ENCODE measurements around the gene NGF.

The NGF gene

GRCh38 chr1:115337276-115337632 is 795 bp downstream of the NGF start:
- no peak for DNase-seq (ENCODE audit: low read depth)
- H3K4me3 ChIP-seq (ENCODE audit: low read depth, low read length): peak overlapping the region; percentile 83
- TF ChIP-seq CTCF (IDR thresholded peaks at IDR 0.05; ENCODE audit: low read depth, low read length, missing control alignments): no peak
- in situ Hi-C loops (cut with HindIII; ENCODE audit: low sequenced_read_pairs): no loop called here

- H3K4me3 ChIP-seq (ENCODE audit: low read depth, low read length): peak overlapping the region; percentile 83
- no peak for TF ChIP-seq CTCF (IDR thresholded peaks at IDR 0.05; ENCODE audit: low read depth, low read length, missing control alignments)
- no peak for DNase-seq (ENCODE audit: low read depth)
- in situ Hi-C loops (cut with HindIII; ENCODE audit: low sequenced_read_pairs): no loop called here
Observed at GRCh38 chr1:115336741-115337140, 1.3 kb downstream of the NGF start.

- in situ Hi-C loops (cut with HindIII; ENCODE audit: low sequenced_read_pairs): no loop called here
- peak; percentile 50 for DNase-seq (ENCODE audit: low read depth)
- no peak overlapping the region for H3K4me3 ChIP-seq (ENCODE audit: low read depth, low read length)
- TF ChIP-seq CTCF (IDR thresholded peaks at IDR 0.05; ENCODE audit: low read depth, low read length, missing control alignments): no peak
Observed at GRCh38 chr1:115332813-115333608, 5.0 kb downstream of the NGF start.

GRCh38 chr1:115331558-115332331 is 6.3 kb downstream of the NGF start:
- no peak overlapping the region for H3K4me3 ChIP-seq (ENCODE audit: low read depth, low read length)
- no peak for TF ChIP-seq CTCF (IDR thresholded peaks at IDR 0.05; ENCODE audit: low read depth, low read length, missing control alignments)
- no peak for DNase-seq (ENCODE audit: low read depth)
- in situ Hi-C loops (cut with HindIII; ENCODE audit: low sequenced_read_pairs): no loop called here

- DNase-seq (ENCODE audit: low read depth): peak; percentile 70
- no peak overlapping the region for H3K4me3 ChIP-seq (ENCODE audit: low read depth, low read length)
- in situ Hi-C loops (cut with HindIII; ENCODE audit: low sequenced_read_pairs): no loop called here
- peak; percentile 36 for TF ChIP-seq CTCF (IDR thresholded peaks at IDR 0.05; ENCODE audit: low read depth, low read length, missing control alignments)
Observed at GRCh38 chr1:115330480-115331013, 7.5 kb downstream of the NGF start.

GRCh38 chr1:115329965-115330364 is 8.1 kb downstream of the NGF start:
- in situ Hi-C loops (cut with HindIII; ENCODE audit: low sequenced_read_pairs): no loop called here
- TF ChIP-seq CTCF (IDR thresholded peaks at IDR 0.05; ENCODE audit: low read depth, low read length, missing control alignments): no peak
- no peak for DNase-seq (ENCODE audit: low read depth)
- H3K4me3 ChIP-seq (ENCODE audit: low read depth, low read length): no peak overlapping the region

Data from astrocyte of the cerebellum (primary cell).